ENCODE measurements around the gene SORT1. TPM values are rescaled to one million over a fixed set of nuclear protein-coding genes. Genes with fewer than 3 reads are reported as not detected.

SORT1 gene
- polyA plus RNA-seq, 1 of the 3 experiments (the other 2 are of a cell fraction), result 8.5 TPM

Other genes starting within 250 kb of the SORT1 start
- gene SARS1, start 184.0 kb downstream of the SORT1 start, polyA plus RNA-seq (2012; rRNA removed), result 98.3 and 106 TPM in 2 replicates
- gene CELSR2, start 148.4 kb downstream of the SORT1 start, polyA plus RNA-seq (2012; rRNA removed), result 1.7 and 3.5 TPM in 2 replicates
- 19.4 and 20.3 TPM in 2 replicates for gene PSRC1, start 114.8 kb downstream of the SORT1 start, polyA plus RNA-seq (2012; rRNA removed)
- gene MYBPHL, start 90.9 kb downstream of the SORT1 start, polyA plus RNA-seq (2012; rRNA removed), result 0.07 TPM in 1 of 2 replicates, not detected in the other
- gene PSMA5, start 28.5 kb upstream of the SORT1 start, polyA plus RNA-seq (2012; rRNA removed), result 118 and 139 TPM in 2 replicates
- 0.03 and 0.05 TPM in 2 replicates for gene SYPL2, start 68.6 kb upstream of the SORT1 start, polyA plus RNA-seq (2012; rRNA removed)
- gene ATXN7L2, start 86.0 kb upstream of the SORT1 start, polyA plus RNA-seq (2012; rRNA removed), result 3.9 and 4.0 TPM in 2 replicates
- 5.4 and 8.9 TPM in 2 replicates for gene CYB561D1, start 96.2 kb upstream of the SORT1 start, polyA plus RNA-seq (2012; rRNA removed)
- gene AMIGO1, start 111.8 kb upstream of the SORT1 start, polyA plus RNA-seq (2012; rRNA removed), result 0.93 and 0.95 TPM in 2 replicates
- not detected in 2 replicates for gene GPR61, start 142.0 kb upstream of the SORT1 start, polyA plus RNA-seq (2012; rRNA removed)
- gene GNAI3, start 150.7 kb upstream of the SORT1 start, polyA plus RNA-seq (2012; rRNA removed), result 4.0 and 4.8 TPM in 2 replicates
- 0.16 TPM in 2 replicates for gene GNAT2, start 221.7 kb upstream of the SORT1 start, polyA plus RNA-seq (2012; rRNA removed)
- 59.1 and 63.7 TPM in 2 replicates for gene AMPD2, start 221.9 kb upstream of the SORT1 start, polyA plus RNA-seq (2012; rRNA removed)